ENCODE measurements around the gene PAPOLG.

DNA sequence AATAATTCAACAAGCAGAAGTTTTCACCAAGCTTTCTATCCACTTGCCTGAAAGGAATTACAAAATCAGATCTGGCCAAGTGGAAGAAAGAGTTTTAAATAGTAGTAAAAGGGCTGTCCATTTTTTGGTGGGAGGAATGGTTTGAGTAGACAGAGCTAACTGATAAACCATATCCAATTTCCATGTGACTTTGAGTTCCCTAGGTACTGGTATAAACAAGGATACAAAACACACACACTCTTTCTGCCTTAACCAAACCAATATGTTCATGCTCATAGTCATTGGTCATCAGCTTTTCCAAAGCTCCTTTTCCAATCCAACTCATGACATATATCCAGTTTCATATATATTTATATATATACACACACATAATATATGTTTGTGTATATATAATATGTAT, 75.9 kb downstream of the PAPOLG start:
- no peak for TF ChIP-seq EZH2 (IDR thresholded peaks at IDR 0.05; ENCODE audit: borderline replicate concordance, low read length)
- TF ChIP-seq, protein P1, sequence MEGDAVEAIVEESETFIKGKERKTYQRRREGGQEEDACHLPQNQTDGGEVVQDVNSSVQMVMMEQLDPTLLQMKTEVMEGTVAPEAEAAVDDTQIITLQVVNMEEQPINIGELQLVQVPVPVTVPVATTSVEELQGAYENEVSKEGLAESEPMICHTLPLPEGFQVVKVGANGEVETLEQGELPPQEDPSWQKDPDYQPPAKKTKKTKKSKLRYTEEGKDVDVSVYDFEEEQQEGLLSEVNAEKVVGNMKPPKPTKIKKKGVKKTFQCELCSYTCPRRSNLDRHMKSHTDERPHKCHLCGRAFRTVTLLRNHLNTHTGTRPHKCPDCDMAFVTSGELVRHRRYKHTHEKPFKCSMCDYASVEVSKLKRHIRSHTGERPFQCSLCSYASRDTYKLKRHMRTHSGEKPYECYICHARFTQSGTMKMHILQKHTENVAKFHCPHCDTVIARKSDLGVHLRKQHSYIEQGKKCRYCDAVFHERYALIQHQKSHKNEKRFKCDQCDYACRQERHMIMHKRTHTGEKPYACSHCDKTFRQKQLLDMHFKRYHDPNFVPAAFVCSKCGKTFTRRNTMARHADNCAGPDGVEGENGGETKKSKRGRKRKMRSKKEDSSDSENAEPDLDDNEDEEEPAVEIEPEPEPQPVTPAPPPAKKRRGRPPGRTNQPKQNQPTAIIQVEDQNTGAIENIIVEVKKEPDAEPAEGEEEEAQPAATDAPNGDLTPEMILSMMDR (IDR thresholded peaks at IDR 0.05; ENCODE audit: low read length) = no peak

All from OCI-LY1 (cell line).